Adrenal gland (tissue), 12 donors: ENCODE measurements around the gene EPHB2. TPM values are rescaled to one million over a fixed set of nuclear protein-coding genes. Genes with fewer than 3 reads are reported as not detected.
A peak's percentile ranks its signal among the peaks of the same experiment; 100 is the strongest.

Source experiments
- DNase-seq, 7 donors: peaks; one replicate each; pipeline ENCODE4 v3.0.0-alpha.2; 2019 to 2020
- H3K27ac ChIP-seq, 5 donors: fragments of 200-600 bp; sonication (generic) in 4 of 5; 1 replicate in 3 of 5; 2 replicates in 2 of 5; pipeline versions ENCODE4 v1.5.1 to v1.8.0; 2016 to 2020; ENCODE audit warnings: mild to moderate bottlenecking in 1 of 5
- H3K27me3 ChIP-seq: fragments of 200-600 bp; 2 replicates; pipeline ENCODE4 v1.8.0; 2021
- H3K36me3 ChIP-seq, 2 donors: fragments of 200-600 bp; replicated peaks in 1 of 2; 1 replicate in 1 of 2; 2 replicates in 1 of 2; pipeline versions ENCODE4 v1.5.1 to v1.8.0; 2018 to 2022
- H3K4me1 ChIP-seq, 2 donors: fragments of 200-600 bp; replicated peaks in 1 of 2; 1 replicate in 1 of 2; 2 replicates in 1 of 2; pipeline versions ENCODE4 v1.5.1 to v1.8.0; 2018 to 2021
- H3K4me3 ChIP-seq, 4 donors: fragments of 200-600 bp; sonication (generic) in 3 of 4; one replicate each; pipeline ENCODE4 v1.5.1; 2016 to 2018
- H3K9me3 ChIP-seq, 3 donors: fragments of 200-600 bp; sonication (generic) in 1 of 3; replicated peaks in 1 of 3; 1 replicate in 2 of 3; 2 replicates in 1 of 3; pipeline versions ENCODE4 v1.5.1 to v1.8.0; 2016 to 2021
- POLR2A ChIP-seq, 2 donors: fragments of 450-650 bp; IDR thresholded peaks; one replicate each; pipeline ENCODE4 v1.6.1; 2017; ENCODE audit warnings: antibody characterized with exemption in 2 of 2, mild to moderate bottlenecking in 2 of 2, moderate library complexity in 1 of 2
- WGBS, 4 donors: extraction: QIAGEN DNeasy Blood & Tissue Kit in 2 of 4; methylation state at CpG; one replicate each; pipeline versions ENCODE4 v1.1.5 to v1.1.7; 2013 to 2017; 5-methylcytosine and 5-hydroxymethylcytosine counted together
- intact Hi-C, 2 donors: fragments of 100-400 bp; cut with DNase I; formaldehyde crosslinking; loops; one replicate each; pipeline versions ENCODE4 v1.14.1 to v1.15.0; 2022 to 2023
- polyA plus RNA-seq, 3 donors: library from polyadenylated mRNA; stranded (reverse); fragments of 200-250 nt in 2 of 3; fragments of 350-450 nt in 1 of 3; fragmentation: Illumina TruSeq in 1 of 3; extraction: RNeasy Lipid Tissue Mini Kit (QIAGEN cat#74804) in 1 of 3; gene quantifications; one replicate each; pipeline ENCODE4 v1.2.3, GENCODE V29; 2013 to 2014
- total RNA-seq, 9 donors: library from RNA; depleted of rRNA in 4 of 9; stranded (reverse); fragments of >200 nt in 4 of 9; fragments of 120-200 nt in 1 of 9; fragmentation: NEBNext Ultra II Directional in 1 of 9; extraction: Animal tissue kit (Norgen Biotek cat#: 25700) in 1 of 9; gene quantifications; one replicate each; pipeline versions ENCODE4 v1.1.0 to v1.2.4, GENCODE V29; 2013 to 2023
- TF ChIP-seq, protein P1 (sequence below), 6 experiments: fragments of 450-650 bp in 4 of 6; fragments of 200-600 bp in 2 of 6; sonication (generic) in 1 of 6; IDR thresholded peaks; 1 replicate in 5 of 6; 2 replicates in 1 of 6; pipeline versions ENCODE4 v1.5.1 to v1.8.0; 2016 to 2021; ENCODE audit warnings: antibody characterized with exemption in 6 of 6, mild to moderate bottlenecking in 2 of 6, moderate library complexity in 1 of 6
- donor health status: healthy with polysubstance abuse.
- donor health status: Bipolar disorder and iron deficiency.
- donor health status: DM: yes; HTN: yes; CAD: no.
- donor health status: DM: no; HTN: no; CAD: no.
- donor health status: DM: no; HTN: no; CAD: no.
- donor health status: DM: yes; HTN: yes; CAD: no.

Gene EPHB2
- total and polyA plus RNA-seq, 12 donors: 0.67 to 10.3 (median 3.1) TPM

DNA sequence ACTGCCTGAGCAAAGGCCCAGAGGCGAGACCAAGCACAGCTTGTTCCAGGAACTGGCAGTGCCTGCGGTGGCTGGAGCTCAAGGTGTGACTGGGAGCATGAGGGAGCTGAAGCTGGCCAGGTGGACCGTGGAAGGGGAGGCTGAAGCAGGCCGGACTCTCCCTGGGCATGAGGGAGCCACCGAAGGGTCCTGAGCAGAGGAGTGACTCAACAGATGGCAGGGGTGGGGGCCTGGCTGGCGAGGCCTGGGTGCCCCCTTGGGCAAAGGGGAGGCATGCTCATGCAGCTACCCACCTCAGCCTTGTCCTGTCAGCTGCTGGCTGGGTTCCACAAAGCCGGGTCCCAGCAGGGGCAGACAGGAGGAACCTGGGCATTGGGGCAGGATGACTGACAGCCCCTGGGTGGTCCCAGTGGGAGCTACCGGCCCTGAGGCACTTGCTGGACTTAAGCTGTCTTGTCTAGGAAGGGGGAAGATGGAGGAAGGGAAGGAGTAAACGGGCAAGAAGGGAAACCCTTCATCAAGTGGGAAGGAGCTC, 143.1 kb downstream of the EPHB2 start:
- no peak overlapping the region for H3K27ac ChIP-seq
- no peaks in the 10 kb centered on the region for H3K4me1 ChIP-seq
- DNase-seq: no peak
- H3K4me3 ChIP-seq: no peak overlapping the region
- intact Hi-C loops: no loop called here
- WGBS, 4 donors: 77 to 84% (median 81%) methylated on average over 6 to 9 of the region's 9 CpGs
- no peaks in the 10 kb centered on the region for H3K27me3 ChIP-seq
- H3K9me3 ChIP-seq: no peaks in the 10 kb centered on the region
- TF ChIP-seq, protein P1, sequence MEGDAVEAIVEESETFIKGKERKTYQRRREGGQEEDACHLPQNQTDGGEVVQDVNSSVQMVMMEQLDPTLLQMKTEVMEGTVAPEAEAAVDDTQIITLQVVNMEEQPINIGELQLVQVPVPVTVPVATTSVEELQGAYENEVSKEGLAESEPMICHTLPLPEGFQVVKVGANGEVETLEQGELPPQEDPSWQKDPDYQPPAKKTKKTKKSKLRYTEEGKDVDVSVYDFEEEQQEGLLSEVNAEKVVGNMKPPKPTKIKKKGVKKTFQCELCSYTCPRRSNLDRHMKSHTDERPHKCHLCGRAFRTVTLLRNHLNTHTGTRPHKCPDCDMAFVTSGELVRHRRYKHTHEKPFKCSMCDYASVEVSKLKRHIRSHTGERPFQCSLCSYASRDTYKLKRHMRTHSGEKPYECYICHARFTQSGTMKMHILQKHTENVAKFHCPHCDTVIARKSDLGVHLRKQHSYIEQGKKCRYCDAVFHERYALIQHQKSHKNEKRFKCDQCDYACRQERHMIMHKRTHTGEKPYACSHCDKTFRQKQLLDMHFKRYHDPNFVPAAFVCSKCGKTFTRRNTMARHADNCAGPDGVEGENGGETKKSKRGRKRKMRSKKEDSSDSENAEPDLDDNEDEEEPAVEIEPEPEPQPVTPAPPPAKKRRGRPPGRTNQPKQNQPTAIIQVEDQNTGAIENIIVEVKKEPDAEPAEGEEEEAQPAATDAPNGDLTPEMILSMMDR (IDR thresholded peaks at IDR 0.05): no peak
- TF ChIP-seq POLR2A (IDR thresholded peaks at IDR 0.05): no peak
- no peaks in the 10 kb centered on the region for H3K36me3 ChIP-seq

DNA sequence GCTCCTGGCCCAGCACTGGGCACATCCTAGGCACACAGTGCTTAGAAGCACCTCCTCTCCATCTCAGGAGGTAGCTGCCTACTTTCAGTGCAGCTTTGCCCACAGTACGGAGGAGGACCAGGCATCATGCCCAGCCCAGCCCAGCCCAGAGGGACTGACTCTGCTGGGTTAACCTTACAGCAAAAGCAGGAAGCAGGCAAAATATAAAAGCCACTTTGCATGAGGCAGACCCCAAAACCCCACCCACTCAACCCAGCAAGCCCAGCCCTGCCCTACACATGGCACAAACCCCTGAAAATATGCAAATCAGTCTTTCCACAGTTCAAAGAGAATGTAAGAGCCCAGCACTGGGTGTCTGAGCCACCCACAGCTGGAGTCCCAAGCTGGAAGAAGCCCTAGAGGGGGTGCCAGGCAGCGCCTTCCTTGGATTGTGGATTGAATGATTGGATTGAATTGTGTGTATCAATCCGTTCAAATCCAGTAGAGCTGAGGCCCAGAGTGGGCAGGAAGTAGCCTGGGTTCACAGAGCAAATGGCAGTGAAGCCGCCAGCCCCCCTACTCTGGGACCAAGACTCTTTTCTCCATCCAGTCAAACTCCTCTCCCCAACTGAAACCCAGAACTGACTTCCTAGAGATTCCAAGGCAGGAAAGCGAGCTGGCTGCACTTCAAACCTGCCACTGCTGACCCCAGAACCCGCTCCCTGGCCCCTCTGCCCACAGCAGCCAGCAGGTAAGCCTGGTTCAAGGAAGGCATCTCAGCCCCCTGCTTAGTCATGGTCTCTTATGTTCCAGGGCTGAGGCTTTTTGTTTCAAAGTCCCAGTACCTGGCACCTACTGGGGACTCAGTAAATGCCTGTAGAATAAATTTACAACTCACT, 144.3 kb downstream of the EPHB2 start:
- H3K4me1 ChIP-seq: no peaks in the 10 kb centered on the region
- no peaks in the 10 kb centered on the region for H3K36me3 ChIP-seq
- no peaks in the 10 kb centered on the region for H3K9me3 ChIP-seq
- 79 to 88% (median 81%) methylated on average over 4 to 6 of the region's 6 CpGs for WGBS, 4 donors
- no peak overlapping the region for H3K4me3 ChIP-seq
- H3K27ac ChIP-seq: no peak overlapping the region
- no peaks in the 10 kb centered on the region for H3K27me3 ChIP-seq
- TF ChIP-seq, protein P1 (IDR thresholded peaks at IDR 0.05): no peak
- no peak for TF ChIP-seq POLR2A (IDR thresholded peaks at IDR 0.05)
- intact Hi-C loops: no loop called here
- no peak for DNase-seq

DNA sequence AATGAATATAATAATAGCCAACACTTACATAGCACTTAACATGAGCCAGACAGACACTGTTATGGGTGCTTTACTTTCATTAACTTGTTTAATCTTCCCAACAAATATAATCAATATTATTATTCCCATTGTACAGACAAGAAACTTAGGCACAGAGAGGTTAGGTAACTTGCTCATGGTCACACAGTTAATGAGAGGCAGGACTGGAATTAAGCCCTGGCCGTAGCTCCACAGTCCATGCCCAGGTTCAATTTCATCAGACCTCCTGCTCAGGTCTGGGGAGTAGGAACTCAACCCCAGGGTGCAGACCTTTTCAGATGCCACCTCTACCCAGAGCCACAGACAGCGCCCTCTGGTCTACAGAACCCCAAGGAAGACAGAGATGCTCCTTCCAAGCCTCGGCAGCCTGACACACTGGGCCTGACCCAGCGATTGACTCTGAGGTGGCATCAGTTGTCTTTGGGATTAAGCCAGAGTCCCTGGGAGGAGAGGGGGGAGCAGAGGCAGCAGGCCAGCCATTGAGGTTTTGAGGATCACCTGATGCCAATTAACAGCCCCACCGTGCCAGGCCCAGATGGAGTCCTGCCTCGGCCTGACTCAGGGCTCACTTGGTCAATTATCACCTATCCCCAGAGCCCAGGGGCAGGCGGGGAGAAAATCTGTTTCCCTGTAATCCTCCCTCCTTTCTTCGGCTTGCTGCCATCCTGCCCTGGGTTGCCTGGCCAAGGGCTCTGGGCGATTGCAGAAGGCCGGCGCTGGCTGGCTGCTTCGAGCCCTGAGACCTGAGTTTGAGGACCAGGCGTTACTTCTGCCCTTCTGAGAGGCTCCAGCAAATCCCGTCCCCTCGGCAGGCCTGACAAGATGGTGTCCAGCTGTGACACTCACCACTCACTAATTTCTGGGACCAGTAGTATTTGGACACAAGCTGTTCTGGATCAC, 145.3 kb downstream of the EPHB2 start:
- Histone ChIP-seq H3K36me3 (no peaks in the 10 kb centered on the region), H3K4me3 (no peak overlapping the region), H3K27me3 (no peaks in the 10 kb centered on the region), H3K27ac (no peak overlapping the region), H3K9me3 (no peaks in the 10 kb centered on the region), H3K4me1 (no peaks in the 10 kb centered on the region)
- TF ChIP-seq, protein P1 (IDR thresholded peaks at IDR 0.05): no peak
- no peak for TF ChIP-seq POLR2A (IDR thresholded peaks at IDR 0.05)
- WGBS, 4 donors: 82 to 90% (median 86%) methylated on average over 8 to 15 of the region's 15 CpGs
- intact Hi-C loops: no loop called here
- DNase-seq: peak in 1 of 7 donors; percentile 38

DNA sequence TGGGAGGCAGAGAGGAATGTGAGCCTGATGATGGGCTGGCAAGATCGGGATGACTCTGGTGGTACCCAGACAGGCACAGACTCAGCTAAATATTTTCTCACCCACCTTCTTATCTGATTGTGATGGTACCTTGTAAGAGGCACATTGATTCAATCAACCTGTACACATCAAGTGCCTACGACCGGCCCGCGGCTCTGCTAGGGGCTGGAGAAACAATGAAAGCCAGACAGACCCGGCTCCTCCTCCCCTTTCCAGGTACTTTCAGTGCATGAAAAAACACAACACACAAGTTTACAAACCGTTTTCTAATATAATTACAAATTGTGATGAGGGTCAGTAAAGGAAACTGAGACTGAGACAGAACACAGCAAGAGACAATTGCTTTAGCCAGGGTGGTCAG, 147.0 kb downstream of the EPHB2 start:
- Histone ChIP-seq H3K4me1 (peaks cover 0 to 9% of the 10 kb centered on the region in 2 donors), H3K27me3 (no peaks in the 10 kb centered on the region), H3K36me3 (no peaks in the 10 kb centered on the region), H3K4me3 (no peak overlapping the region), H3K27ac (no peak overlapping the region), H3K9me3 (no peaks in the 10 kb centered on the region)
- WGBS, 4 donors: 86 to 89% (median 89%) methylated on average over 7 of the region's 7 CpGs
- TF ChIP-seq, protein P1 (IDR thresholded peaks at IDR 0.05): no peak
- no peak for TF ChIP-seq POLR2A (IDR thresholded peaks at IDR 0.05)
- no peak for DNase-seq
- intact Hi-C loops: no loop called here
